HG02840 (cell line): ENCODE data around the gene ANK3.
A peak's percentile ranks its signal among the peaks of the same experiment; 100 is the strongest.

Experiments
- ATAC-seq: cut with Tn5 transposase; IDR thresholded peaks from one replicate; pipeline ENCODE4 v1.9.1; 2021; ENCODE audit warnings: mild to moderate bottlenecking, moderate library complexity, moderate number of reproducible peaks; ENCODE audit not compliant: unreplicated experiment, low FRiP score

ANK3 gene

DNA sequence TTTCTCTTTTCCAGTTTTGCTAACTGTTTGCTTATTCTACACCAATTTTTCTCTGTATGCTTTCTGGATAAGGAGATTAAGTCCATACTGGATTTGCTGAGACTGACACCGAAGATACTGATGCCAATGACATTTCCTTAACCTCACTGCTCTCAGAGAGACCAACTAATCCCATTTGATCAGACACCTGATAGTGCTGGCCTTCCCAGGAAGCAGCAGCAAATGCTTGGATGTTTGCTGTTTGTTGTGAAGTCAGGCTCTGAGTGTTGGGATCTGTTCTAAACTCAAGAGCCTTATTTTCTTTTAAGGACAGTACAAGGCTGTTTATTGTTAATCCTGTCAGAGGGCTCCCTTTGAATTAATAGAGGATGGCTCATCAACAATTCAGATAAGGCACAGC is 143.3 kb downstream of the ANK3 start:
- no peak for ATAC-seq

DNA sequence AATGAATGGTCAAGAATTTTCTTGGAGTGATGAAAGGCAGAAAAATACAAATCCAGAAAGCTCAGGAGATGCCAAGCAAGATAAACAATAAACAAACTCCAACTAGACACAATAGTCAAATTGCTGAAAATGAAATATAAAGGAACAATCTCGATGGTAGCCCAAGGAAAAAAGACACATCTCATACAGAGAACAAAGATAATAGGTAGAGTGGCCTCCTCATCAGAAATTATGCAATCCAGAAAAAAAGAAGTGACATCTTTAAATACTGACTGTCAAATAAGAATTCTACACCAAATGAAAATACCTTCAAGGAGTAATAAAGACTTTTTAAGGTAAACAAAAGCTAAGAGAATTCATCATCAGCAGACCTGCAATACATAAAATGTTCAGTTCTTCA is 150.4 kb downstream of the ANK3 start:
- ATAC-seq = no peak

DNA sequence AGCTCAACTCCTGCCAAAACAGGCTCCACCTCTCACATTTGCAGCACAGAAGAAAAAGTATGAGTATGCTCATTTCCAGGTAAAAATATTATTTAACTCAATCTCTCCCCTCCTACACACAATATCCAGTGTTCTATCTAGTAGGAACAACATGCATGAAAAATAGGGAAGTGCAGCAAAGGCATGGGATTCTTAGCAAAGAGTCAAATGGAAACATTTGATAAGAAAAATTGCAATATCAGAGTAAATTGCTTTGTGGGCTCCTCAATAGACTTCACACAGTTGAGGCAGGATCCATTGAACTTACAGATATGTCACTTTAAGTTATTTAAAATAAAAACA is 150.9 kb downstream of the ANK3 start:
- ATAC-seq = no peak

DNA sequence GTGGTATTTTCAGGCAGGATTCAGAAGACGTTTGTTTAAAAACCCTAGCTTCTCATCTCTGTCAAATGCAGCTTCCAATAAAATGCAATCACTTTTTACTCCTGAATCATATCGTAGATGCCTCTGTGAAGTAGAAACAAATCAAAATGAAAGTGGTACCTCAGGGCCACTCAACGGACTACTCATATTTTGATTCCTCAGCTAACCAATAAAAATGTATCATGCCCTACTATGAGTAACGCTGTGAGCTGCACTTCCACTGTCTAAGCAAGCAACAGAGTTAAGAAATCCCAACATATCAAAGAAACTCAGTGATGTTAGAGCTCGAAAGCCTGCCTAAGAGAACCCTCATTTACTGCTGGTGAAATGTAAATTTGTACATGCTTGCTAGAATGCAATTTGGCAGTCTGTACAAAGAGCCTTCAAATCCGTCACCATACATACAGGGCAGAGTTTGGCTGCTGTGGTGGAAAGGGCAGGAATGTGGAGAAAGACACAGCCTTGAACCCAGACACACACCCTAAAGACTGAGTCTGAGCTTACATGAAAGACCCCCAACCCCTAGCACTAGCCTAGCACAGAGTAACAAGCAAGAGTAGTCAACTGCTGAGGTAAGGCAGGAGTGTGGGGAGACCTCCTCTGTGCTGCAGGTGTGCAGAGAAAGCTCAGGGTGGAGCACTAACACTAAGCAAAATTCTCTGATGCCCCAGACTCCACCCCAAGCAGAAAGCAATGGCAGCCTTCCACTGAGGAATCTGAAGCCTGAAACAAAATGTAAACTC is 151.5 kb downstream of the ANK3 start:
- peak; percentile 35 for ATAC-seq

DNA sequence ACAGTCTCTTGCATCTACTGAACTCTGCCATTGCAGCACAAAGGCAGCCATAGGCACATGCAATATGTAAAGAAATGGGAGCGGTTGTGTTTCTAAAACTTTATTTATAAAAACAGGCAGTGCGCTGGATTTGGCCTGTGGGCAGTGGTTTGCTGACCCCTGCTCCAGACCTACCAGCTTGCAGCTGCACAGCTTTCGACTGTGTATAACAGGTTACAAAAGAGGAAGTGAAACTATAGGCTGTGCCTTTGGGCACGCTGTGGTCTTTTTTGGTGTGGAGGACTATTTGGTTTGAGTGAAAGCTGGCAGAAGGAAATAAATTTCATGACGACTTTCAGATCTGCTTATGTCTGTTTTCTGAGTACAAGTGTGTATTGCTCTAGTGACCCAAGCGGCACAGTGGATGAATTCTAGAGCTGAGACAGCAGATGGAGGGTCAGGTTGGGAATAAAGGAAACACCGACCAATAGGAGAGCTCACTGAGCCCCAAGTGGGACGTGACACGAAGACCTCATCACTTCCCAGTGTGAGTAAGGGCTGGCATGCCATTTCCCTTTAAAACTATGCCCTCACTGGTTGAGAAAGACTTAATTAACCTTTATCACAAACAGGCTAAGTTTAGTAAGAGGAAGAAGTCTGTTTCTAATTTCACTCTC is 152.7 kb downstream of the ANK3 start:
- ATAC-seq = peak; percentile 98

DNA sequence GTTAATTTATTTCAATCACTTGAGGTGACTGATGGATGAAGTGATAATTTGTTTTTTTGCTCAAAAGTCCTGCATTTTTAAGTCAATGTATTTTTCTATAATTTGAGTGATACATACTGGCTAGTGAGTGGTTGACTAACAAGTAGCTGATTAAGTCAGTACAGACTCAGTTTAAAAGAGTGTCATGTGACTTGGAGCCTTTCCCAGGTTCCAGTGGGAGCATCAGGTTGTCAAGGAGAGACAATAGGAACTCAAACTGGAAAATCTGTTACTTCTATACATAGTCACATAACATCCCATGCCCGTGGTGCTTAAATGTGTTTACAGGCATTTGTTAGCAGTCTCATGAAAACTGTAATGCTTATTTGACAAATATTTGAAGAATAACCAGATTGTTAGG is 154.7 kb downstream of the ANK3 start:
- ATAC-seq = no peak

DNA sequence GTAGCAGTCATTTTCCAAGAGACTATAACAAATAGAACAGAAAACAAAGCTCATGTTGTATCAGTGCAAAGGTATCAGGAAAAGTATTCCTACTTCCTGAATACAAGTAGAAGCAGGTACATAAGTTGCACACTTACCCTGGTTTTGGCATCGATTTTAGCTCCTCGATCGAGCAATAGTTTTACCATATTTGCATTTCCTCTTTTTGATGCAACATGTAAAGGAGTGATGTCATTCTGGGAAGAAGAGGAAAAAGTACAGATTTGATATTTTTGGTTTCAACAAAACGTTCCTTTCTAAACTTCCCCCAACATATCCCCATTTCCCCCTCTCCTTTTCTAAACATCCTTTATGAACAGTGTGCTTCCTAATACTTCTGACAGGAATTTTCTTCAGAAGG is 155.1 kb downstream of the ANK3 start:
- no peak for ATAC-seq

DNA sequence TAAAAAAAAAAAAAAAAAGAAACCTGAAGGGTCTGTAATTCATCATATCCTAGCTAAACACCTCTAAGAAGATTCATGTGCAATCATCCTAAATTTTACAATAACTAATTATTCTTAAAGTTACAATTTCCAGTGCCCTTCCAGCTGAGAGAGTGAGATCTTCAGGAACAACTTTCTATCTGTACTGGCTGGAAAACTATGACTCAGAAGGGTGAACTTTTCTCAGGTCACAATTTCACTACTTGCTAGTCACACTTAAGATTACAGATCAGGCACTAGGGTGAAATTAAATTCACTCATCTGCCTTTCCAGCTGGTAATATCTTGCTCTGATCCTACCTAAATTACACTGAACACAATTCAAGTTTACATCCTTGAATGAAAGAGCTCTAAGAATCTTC is 158.8 kb downstream of the ANK3 start:
- ATAC-seq = no peak

DNA sequence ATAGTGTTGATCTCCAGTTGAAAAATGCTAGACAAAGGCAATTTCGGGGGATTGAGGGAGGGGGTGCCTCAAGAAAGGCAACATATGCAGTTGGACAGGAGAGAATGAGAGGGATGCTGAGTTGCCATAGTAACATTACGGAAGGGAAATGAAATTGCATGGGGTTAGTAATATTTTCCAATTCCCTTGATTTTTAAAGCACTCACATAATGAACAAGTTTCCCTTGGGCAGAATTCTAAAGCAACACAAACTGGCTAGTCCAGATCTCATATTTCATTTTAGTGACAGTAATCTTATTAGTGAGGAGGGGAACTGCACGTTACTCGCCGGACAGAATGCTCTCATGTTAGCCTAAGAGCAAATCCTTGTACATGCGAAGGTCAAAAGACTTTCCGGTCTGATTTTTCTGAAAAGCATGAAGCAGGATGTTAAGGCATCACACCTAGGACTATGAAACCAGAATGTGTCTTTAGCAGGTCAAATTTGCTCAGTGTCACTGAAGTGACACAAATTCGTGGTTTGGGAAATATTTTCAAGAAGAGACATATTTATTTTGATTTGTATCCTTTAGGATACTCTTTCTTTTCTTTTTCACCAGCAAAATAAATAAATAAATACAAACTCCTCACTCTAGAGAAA is 165.5 kb downstream of the ANK3 start:
- no peak for ATAC-seq

DNA sequence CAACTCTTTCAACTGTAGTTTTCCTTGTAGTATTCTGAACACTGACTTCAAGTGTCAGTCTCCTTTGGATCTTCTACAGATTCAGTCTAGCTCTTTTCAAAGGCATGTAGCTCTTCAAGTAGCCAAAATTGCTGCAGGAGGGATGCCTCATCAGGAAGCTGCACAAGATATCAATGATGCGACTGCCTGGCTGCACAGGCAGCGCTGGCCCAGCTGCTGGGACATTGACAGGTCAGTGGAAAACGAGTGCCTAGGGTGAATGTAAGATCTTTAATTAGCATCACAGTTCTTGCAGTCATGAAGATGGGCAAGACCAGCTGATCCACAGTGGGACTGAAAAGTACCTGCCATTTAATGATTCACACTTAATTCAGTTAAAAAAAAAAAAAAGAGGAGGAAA is 167.6 kb downstream of the ANK3 start:
- ATAC-seq = no peak

DNA sequence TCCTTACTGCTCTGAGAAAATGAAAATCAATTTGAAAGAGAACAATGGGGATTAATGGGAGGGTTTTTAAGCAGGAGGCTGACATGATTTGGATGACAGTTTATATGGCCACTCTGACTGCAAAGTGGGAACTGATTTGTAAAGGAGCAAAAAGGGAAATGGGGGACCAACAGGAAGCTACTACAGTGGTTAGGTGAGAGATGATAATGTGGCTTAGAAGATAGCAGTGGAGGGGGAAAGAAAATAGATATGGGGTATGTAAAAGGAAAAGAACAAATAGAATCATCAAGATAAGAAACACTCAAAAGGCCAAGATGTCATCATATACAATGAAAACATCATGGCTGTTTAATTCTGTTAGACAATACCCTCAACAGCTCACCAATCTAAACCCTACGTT is 177.5 kb downstream of the ANK3 start:
- ATAC-seq = no peak

DNA sequence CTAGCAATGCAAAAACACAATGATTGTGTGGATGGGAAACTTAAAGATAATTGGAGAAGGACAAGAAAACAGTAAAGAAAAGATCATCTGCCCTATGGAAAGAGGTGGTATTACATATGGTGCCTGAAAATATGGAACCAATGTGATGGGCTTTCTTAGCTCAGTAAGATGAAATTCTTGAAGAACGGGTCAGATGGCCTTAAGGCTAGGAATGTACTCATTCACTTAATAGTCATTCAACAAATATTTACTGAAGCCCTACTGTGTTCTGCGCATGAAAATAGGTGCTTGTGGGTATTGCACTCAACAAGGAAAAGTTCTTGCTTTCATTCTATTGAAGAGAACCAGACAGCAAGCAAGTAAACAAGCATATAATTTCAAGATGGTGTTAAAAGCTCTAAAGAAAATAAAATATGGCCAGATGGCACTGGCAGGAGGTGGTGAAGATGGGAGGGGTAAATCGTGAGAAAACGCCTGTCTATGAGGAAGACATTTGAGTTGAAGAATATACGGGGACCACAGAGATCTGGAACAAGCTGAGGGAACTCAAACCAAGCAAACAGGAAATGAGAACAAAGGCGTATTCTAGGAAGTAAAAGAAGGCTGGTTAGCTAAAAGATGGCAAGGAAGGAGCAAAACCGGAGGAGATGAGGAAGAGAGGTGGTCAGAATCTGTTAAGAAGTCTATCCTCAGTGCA is 179.7 kb downstream of the ANK3 start:
- ATAC-seq = no peak

DNA sequence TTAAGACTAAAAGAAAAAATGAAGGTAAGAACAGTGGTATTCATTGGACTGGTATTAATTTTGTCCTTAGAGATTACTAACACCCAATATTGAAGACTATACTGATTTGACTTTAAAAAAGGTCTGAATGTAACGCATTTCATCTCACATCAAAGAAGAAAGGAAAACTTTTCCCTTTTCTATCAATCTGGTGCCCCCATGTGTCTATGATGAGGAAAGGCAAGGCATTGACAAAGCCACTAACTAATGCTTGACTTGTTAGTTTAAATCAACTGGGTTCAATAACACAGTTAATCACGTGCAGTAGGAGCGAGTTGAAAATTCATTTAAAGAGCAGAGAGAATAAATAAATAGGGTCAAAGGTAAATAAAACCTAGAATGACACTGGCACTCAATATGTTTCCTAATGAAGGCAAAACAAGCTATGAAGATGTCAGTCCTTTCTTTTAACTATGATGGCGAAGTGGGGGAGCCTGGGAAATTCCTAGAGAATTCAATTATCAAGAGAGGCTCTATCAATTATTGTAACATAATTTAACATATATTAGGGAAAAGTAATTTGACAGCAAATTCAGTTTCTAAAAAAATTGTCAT is 180.9 kb downstream of the ANK3 start:
- no peak for ATAC-seq

DNA sequence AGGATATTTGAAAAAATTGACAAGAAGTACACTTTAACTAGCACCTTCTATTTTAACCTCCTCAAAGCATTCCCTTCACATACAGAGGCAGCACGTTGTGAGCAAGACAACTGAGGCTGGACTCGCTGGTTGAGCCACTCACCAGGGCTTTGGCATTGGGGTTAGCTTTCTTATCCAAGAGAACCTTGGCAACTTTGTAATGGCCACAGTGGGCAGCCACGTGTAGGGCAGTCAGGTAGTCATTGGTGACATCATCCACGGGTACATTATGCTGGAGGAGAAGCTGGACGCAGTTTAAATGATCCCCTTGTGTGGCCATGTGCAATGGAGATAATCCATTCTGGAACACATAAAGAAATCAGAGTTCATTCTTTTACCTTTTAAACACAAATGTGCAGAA is 181.8 kb downstream of the ANK3 start:
- ATAC-seq = no peak

DNA sequence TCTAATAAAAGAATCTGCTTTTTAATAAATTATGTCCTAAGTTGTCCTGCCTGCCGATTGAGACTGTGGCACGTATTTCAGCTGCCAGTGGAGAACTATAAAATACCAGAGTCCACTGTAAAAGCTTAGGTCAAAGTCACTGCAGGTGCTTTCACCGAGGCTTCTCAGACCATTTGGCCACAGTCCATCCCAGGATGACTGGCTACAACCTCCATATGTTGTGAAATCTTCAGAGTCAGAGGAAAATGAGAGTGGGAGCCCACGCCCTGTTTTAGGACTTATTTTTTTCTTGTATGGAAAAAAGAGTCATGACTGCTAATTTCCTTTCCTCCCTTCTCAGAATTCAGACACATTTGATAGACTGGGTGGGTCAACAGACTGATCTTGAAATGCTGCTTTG is 182.9 kb downstream of the ANK3 start:
- ATAC-seq = no peak

DNA sequence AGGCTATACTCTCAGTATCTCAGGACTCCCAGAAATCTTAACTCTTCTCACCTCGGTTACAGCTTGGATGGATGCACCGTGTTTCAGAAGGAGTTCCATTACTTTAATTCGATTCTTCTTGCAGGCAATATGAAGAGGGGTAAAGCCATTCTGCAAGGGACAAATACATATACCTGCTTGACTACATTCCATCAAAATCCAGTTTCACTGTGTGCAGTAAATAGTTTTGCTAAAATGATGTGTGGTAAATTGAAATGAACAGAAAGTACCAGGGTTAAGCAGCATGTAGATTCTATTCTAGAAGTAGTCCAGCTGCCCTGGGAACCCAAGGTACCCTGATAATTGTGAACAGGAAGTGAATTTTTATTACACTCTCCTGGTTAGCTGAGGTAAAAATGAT is 183.9 kb downstream of the ANK3 start:
- ATAC-seq = no peak

DNA sequence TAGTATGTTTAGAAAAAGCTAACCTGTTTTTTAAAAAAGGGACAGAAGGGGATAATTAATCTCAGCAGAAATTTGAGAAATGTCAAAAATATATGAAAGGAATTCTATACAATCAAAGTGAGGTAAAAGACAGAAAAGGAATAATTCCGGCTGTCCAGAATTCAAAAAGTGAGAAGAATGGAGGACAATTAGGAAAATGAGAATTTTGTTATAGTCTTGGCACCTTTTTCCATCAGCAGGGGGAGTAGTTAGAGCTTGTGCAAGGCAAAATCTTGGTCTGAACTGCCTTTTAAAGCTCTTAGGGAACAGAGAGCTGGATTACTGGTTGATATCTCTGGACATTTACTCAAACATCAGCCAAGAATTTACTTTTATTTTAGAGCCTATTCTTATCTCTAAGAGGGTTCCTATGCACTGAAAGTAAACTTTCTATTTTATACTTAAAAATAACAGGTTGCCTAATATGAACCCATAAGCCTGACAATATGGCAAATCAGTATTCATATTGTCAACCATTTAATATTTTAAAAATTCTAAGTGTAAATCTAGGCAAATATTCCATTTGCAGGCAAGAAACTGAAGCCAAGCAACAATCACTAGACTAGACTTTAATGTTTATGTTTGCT is 185.6 kb downstream of the ANK3 start:
- ATAC-seq = no peak

DNA sequence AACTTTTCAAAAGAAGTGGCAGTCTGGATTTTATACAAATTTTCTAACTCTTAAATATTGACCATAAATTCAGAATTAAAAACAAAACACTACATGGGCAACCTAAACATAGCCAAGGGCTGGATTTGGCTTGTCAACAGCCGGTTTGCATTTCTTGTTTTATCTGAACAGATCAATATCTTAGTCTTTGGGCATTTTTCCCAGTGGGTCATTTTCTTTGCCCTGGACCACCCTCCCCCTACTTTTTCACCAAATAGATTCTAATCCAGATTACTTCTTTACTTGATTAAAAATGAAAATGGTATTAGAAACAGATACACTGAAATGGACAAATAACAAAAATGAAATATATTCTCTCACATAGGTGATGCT is 189.0 kb downstream of the ANK3 start:
- no peak for ATAC-seq

DNA sequence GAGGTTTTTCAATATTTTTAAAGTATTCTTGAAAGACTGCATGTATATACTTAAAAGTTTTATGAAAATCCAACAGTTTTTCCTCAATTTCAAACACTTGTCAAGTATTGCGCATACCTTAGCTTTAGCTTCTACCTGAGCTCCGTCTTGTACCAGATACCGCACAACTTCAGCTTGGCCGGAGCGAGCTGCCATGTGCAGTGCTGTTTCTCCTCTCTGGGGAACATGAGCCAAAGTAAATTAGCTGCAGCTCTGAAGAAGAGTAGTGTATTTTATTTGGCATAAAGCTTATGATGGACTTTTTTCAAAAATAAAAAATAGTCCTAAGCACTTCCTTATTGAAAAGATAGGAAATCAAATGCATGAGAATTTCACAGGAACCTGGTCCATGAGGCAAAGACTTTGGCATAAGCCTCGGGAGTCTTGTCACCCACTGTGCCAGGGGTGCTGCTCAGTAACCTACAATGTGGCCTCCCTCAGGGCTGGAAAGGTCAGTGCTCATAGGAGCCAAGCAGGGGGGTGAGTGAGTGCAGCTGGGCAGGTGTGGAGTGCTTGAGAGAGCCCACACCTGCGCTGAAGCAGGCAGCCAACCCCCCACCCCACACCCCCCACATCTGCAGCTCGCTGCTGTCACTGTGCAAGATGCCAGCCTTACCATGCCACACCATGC is 189.5 kb downstream of the ANK3 start:
- ATAC-seq = no peak

DNA sequence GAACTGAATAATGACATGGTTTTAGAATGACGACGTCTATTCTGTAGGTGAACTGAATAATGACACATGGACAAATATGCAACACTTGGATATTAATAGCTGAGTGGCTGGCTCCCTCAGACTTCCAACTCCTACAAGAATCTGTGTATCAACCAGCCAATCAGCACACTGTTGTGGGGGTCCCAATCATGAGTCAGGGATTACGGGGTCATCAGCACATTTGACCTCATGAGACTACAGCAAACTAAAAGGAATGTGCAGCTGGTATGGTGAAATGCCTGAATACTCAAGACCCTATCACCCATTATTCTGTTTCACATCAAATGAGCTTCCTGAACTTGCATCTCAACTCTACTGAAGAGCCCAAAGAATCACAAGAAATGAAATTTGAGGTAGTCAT is 192.5 kb downstream of the ANK3 start:
- no peak for ATAC-seq
